GM10847 (cell line): ENCODE measurements around the gene ELMOD1.

Experiments
- POLR2A ChIP-seq: IDR thresholded peaks from 2 replicates; pipeline ENCODE4 v1.6.1; 2011; ENCODE audit not compliant: insufficient read length; ENCODE audit errors: extremely low read depth

ELMOD1 gene

GRCh38 chr11:107583629-107584195, 7.2 kb upstream of the ELMOD1 start:
- no peak for TF ChIP-seq POLR2A

GRCh38 chr11:107587306-107587979, 3.5 kb upstream of the ELMOD1 start:
- TF ChIP-seq POLR2A, result no peak

GRCh38 chr11:107591378-107592230, 657 bp downstream of the ELMOD1 start:
- no peak for TF ChIP-seq POLR2A

- no peak for TF ChIP-seq POLR2A
These were observed 1.3 kb downstream of the ELMOD1 start for GRCh38 chr11:107592231-107592590.

GRCh38 chr11:107592813-107593212, 1.9 kb downstream of the ELMOD1 start:
- no peak for TF ChIP-seq POLR2A

- no peak for TF ChIP-seq POLR2A
These were observed 3.0 kb downstream of the ELMOD1 start for GRCh38 chr11:107593951-107594350.

GRCh38 chr11:107594736-107595135, 3.8 kb downstream of the ELMOD1 start:
- no peak for TF ChIP-seq POLR2A

- no peak for TF ChIP-seq POLR2A
These were observed 7.5 kb downstream of the ELMOD1 start for GRCh38 chr11:107598225-107599139.

- TF ChIP-seq POLR2A, result no peak
These were observed 14.4 kb downstream of the ELMOD1 start for GRCh38 chr11:107605061-107606006.

- no peak for TF ChIP-seq POLR2A
These were observed 15.2 kb downstream of the ELMOD1 start for GRCh38 chr11:107606141-107606540.

GRCh38 chr11:107608809-107609208, 17.9 kb downstream of the ELMOD1 start:
- no peak for TF ChIP-seq POLR2A

GRCh38 chr11:107609400-107610218, 18.7 kb downstream of the ELMOD1 start:
- no peak for TF ChIP-seq POLR2A

GRCh38 chr11:107612445-107612844, 21.5 kb downstream of the ELMOD1 start:
- no peak for TF ChIP-seq POLR2A
